HG03432 (cell line): ENCODE results near the gene KRTAP19-1.

Experiments
- ATAC-seq: cut with Tn5 transposase; IDR thresholded peaks from one replicate; pipeline ENCODE4 v1.9.1; 2021; ENCODE audit warnings: mild to moderate bottlenecking, moderate library complexity; ENCODE audit not compliant: unreplicated experiment

Gene KRTAP19-1

DNA sequence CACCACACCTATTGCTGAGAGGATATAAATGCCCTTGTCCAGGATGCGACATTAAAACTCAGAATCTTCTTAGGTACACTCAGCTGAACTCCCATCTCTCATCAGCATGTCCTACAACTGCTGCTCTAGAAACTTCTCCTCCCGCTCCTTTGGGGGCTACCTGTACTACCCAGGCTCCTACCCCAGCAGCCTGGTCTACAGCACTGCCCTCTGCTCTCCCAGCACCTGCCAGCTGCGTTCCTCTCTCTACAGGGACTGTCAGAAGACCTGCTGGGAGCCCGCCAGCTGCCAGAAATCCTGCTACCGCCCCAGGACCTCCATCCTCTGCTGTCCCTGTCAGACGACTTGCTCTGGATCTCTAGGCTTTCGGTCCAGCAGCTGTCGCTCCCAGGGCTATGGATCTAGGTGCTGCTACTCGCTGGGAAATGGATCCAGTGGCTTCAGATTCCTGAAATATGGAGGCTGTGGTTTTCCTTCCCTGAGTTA lies 50.0 kb downstream of the KRTAP19-1 start, which contains the start of gene KRTAP13-4:
Gene KRTAP13-4 (plus strand): TSS at position 51 of the 486 bp plus-strand sequence. CDS start 56 bp downstream, at position 107.
- ATAC-seq: no peak
